ENCODE data around the gene F7.
"Not testable (repeated sequence)": the region's sequence is repeated elsewhere in the genome, so short reads cannot be mapped to it uniquely, and the experiment has no call there.

F7 gene

GRCh38 chr13:113105921-113106452, 396 bp downstream of the F7 start:
- DNase-seq = no peak

- no peak for DNase-seq
Measured at GRCh38 chr13:113106711-113107351, 1.2 kb downstream of the F7 start.

- not testable (repeated sequence) for DNase-seq
Measured at GRCh38 chr13:113108521-113108920, 2.9 kb downstream of the F7 start.

- no peak for DNase-seq
Measured at GRCh38 chr13:113109151-113110047, 3.8 kb downstream of the F7 start.

GRCh38 chr13:113110048-113110851, 4.7 kb downstream of the F7 start:
- peak; percentile 47 for DNase-seq

- peak; percentile 14 for DNase-seq
Measured at GRCh38 chr13:113110852-113111315, 5.3 kb downstream of the F7 start.

- DNase-seq = not testable (repeated sequence)
Measured at GRCh38 chr13:113111821-113112220, 6.2 kb downstream of the F7 start.

- DNase-seq = not testable (repeated sequence)
Measured at GRCh38 chr13:113112475-113112874, 6.9 kb downstream of the F7 start.

GRCh38 chr13:113112893-113113845, 7.6 kb downstream of the F7 start:
- DNase-seq = no peak

GRCh38 chr13:113113846-113114271, 8.3 kb downstream of the F7 start:
- no peak for DNase-seq

- no peak for DNase-seq
Measured at GRCh38 chr13:113114511-113115362, 9.1 kb downstream of the F7 start.

GRCh38 chr13:113115363-113116205, 10.0 kb downstream of the F7 start:
- DNase-seq = no peak

- DNase-seq = no peak
Measured at GRCh38 chr13:113116206-113116800, 10.7 kb downstream of the F7 start.

GRCh38 chr13:113116871-113117271, 11.3 kb downstream of the F7 start:
- no peak for DNase-seq

- DNase-seq = no peak
Measured at GRCh38 chr13:113117335-113117872, 11.8 kb downstream of the F7 start.

GRCh38 chr13:113117911-113118260, 12.3 kb downstream of the F7 start:
- no peak for DNase-seq

GRCh38 chr13:113118261-113119021, 12.8 kb downstream of the F7 start:
- no peak for DNase-seq

- DNase-seq = no peak
Measured at GRCh38 chr13:113119166-113119821, 13.7 kb downstream of the F7 start.

Measured in stimulated activated CD4-positive, alpha-beta T cell treated with anti-CD3 and anti-CD28 coated beads, Interleukin-12 subunit alpha, Interleukin-12 subunit beta, amount 100 ng/mL, for 4 hours (primary cell).